Measurements from ENCODE around the gene R3HDM2.

The R3HDM2 gene

DNA sequence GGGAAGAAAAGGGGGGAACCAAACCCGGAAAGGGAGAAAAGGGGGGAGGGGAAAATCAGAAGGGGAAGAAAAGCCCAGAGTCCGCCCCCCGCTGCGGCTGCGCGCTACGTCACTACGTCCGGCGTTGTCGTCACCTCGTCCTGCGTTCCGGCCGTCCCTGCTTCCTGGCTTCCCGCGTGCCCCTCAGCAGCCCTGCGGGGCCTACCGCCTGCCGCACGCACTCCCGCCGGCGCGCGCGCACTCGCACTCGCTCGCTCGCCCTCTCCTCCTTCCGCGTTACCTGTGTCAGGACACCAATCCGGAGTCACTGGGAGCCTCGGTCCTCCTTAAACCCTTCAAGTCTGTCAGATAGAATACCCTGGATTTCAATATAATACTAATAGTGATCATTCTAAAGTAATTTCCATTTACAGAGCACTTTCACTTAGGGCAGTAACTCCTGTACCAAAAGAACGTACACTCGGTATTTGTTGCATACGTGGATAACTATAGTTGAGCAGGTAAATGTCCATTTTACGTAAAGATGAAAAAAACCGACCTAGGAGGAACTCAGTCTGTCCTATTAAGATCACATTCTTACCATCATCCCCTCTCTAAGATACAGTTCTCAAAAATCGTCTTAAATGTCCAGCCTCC, at the start of gene R3HDM2:
TSS of gene R3HDM2 (minus strand) at position 113 of the 636 bp plus-strand sequence. CDS start 120,615 bp downstream, outside the sequence.
- DNase-seq (ENCODE audit: low spot score), result peak; percentile 99

DNA sequence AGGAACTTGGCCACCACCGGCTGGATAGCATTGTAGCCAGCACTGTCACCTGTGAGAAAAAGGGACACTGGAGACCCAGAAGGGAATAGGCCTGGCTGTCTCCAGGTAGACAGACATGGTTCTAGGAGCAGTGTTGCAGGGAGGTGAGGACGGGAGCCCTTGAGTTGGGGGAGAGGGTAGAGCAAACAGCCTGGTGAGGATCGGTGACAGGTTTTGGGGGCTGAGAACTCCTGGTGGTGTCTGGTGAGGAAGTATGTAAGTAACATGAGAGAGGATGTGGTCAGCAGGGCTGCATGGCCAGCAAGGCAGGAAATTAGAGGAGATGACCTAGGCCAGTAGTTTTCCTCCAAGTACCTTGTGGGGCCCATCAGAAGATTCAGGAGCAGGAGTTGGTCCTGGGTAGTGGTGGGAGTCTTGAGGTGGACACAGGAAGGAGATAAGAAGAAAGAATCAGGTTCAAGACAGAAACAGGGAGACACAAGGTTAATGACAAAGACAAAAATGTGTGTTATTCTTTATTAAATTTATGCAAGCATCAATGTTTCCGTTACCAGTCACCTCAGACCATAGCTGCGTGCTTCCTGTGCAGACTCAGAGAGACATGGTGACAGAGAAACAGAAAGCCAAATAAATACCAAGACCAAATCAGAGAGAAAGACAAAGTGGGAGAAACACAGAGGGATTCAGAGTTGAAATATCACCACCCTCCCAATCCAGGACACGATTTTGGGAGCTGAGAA, 48.7 kb upstream of the R3HDM2 start, which contains the start of gene ARHGAP9:
TSS of gene ARHGAP9 (minus strand) at position 491 of the 740 bp plus-strand sequence. CDS start at position 31, 460 bp downstream.
- DNase-seq (ENCODE audit: low spot score), result no peak

DNA sequence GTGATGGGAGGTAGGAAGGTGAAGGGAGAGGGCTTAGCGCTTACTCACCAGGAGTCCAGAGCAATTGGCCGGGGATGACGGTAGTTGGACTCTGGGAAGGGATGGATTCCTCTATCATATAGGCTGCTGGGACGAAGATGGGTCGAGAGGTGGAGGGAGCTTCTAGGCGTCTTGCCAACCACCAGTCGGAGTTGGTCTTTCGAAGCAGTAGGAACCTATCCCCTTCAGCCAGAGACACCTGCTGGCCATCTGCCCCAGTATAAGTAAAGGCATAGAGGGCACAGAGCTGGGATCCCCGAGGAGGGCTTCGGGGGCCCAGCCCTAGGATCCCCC, 48.2 kb upstream of the R3HDM2 start:
- DNase-seq (ENCODE audit: low spot score), result no peak

DNA sequence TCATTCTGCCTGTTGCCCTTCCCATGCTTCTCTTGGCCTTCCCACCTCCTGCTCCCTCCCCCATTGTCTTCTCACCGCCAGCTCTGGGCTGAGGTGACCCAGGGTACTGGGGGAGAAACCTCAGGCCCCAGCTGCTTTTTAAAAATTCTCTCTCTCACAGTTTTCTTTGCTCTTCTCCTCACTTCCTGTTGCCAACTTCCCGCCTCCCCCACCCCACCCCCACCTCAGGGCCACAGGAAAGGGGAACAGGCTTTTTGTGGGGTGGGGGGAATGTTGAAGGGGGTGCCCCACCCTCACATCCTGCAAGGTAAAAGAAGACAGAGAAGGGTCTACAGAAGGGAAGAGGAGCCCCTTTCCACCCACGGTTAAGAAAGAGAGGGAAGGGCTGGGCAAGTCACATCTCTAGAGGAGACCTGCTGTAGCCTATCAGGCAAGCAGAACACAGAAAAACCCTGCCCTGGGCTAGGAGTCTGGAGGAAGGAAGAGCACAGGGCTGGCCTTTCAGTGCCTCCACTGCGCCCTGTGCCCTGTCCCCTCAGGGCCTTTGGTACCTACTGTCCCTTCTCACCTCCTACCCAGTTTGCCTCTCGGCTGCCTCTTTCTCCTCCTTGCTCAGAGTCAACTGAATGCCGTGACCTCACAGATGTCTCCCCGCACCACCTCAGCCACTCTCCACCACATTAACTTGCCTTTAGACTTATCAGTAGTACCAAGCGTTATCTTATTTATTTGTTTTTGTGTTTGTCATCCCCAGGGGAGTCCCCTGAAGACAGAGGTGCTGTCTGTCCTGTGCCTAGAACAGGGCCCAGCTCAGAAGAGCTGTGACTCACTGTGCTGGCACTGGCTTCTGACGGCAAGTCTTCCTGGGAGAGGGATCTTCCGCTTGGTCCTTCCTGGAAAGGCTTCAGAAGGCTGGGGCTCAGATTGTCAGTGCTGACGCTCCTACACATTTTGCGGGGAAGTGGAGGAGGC, 47.2 kb upstream of the R3HDM2 start:
- no peak for DNase-seq (ENCODE audit: low spot score)

DNA sequence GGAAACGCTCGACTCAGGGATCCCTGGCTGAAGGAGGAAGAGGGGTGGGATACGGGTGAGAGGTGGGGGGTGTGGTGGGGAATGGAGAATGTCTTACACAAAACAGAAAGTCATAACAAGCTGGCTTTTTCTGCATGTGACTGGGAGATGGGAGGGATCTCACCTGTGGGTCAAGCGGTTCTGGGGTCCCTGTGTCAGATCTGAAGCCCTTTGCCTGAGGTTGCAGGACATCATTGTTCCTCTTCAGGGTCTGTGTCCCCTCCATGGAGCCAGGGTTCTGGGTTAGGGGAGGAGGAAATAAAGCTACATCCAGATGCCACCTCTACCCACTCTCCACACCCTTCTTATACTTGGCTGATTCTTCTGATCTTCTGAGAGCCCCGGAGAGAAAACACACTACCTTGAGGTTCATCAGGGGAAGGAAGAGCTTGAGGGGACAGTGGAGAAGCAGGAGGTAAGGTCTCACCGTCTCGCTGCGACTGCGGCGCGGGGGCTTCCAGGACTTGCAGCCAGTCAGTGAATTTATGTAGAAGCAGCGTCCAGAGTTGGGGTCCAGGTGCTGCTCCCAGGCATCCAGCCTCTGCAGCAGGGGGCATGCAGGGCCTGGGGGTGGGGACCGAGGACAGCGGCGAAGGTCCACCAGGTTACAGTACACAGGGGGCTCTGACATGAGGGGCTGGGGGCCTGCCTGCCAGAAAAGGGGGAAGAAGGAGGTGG, 46.3 kb upstream of the R3HDM2 start:
- no peak for DNase-seq (ENCODE audit: low spot score)

DNA sequence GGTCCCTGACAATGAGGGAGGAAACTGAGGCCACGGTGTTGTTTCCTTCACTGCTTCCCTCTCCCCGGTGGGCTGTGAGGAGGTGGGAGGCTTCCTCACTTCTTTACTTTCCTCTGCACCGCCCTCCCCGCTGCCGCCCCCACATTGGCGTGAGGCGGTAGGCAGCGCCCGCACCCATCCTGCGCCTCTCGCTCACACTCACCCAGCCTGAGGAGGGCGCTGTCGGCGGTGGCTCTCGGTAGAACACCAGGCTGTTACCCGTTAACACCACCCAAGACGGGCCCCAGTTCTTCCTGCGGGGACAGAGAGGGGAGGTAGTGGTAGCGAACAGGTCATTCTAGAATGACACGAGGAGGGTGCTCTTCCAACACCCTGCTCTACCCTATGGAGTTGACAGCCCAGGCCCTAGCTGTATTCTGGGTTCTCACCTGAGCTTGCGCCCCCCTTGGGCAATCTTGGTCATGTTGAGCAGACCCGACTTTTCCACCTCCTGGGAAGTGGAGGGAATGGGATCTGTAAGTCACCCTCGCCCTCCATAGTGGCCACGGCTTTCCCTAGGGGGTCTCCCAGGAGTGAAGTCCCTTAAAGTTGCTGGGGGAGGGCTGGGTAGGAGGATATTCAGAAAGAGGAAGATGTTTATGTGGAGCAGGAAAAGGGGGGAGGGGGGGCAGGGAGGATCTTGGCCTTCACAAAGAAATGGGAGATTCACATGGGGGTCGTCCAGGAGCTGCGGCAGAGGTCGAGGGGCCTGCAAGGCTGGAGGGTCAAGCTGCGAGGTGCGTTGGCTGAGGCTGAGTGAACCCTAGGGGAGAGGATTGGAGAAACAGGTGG, 45.5 kb upstream of the R3HDM2 start:
- DNase-seq (ENCODE audit: low spot score), result no peak

DNA sequence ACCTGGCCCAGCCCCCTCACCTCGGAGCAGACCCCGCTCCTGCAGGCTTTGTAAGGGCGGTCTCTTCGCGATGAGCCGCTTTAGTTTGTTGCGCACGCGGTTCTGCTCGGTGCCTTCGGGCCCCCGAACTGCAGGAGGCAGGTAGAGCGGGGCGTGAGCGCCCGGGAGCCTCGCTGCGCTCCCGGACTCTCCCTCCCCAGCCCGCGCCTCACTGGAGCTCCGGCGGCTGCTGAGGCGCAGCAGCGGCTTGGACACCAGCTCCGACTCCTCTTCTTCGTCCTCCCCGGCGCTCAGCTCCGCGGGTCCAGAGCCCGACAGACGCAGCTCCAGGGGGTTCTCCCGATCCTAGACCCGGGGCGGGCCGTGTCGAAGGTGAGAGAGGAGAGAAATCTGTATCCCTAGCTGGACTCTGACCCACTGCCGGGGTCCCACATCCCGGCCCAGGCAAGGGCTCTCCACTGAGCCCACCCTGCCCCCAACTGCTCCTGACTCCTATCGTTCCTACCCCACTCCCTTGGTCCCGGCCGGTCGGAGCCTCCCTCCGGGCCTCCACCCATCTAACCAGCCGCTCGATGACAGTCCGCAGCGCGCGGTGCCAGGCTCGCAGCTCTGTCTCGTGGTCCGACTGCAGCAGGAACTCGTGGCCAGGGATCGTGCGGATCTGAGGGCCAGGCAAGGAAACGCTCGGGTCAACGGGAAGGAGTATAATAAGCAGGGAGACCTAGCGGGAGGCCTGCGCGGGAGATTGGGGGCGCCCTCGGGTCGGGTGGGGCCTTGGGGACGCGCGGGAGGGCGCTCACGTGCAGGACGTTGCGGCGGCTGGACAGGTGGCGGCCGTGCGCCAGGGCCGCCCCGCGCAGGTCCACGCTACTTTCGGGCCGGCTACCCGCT, 44.7 kb upstream of the R3HDM2 start:
- DNase-seq (ENCODE audit: low spot score), result peak; percentile 71

DNA sequence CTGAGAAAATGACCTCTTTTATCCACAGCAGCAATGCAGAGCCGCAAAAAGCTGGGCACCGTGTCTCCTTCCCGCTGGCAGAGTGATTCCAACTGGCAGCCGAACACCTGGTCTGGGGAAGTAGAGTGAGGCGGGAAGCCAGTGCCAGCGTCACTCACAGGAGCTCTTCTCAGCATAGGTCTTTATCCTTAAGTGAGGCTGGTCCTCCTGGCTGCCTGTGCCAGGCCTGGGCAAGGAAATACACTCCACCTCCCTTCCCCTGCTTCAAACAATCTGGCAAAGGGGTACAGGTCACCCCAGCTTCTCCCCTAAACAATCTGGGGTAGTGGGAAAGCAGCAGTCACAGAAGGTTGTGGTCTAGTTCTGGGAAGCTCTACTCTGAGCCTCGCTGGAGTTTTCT, 44.0 kb upstream of the R3HDM2 start:
- DNase-seq (ENCODE audit: low spot score), result no peak

DNA sequence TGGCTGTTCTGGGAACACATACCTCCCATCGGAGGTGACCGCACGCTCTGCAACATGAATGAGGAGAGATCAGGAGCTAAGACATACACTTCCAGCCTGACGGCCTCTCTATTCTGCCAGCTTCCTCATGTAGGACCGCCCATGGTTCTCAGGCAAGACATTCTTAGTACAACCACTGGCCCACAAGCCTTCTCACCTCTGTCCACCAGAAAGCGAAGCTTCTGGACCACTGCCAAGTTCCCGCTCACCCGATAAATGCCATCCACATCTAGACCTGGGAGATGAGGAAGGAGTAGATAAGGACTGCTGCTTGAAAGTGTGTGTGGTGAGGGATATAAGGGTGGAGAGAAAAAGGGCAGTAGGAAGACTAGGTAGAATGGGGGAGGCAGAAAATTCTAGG, 43.6 kb upstream of the R3HDM2 start:
- no peak for DNase-seq (ENCODE audit: low spot score)

DNA sequence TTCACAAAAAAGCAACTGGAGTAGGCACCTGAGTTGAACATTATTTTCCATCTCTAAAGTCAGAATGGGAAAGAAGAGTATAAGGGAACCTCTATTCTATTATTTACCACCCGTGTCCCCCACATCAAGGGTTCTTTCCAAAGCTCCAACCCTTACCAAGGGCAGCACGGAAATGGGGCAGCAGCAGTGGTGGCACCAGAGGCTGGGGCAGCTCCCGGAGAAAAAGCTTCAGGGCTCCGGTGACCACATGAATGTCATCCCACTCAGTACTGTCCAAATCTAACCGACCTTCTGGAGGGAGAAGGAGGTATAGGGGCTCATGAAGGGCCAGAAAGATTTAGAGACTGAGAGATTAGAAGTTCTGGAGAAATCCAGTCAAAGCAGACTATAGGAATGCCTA, 43.0 kb upstream of the R3HDM2 start:
- DNase-seq (ENCODE audit: low spot score), result no peak

DNA sequence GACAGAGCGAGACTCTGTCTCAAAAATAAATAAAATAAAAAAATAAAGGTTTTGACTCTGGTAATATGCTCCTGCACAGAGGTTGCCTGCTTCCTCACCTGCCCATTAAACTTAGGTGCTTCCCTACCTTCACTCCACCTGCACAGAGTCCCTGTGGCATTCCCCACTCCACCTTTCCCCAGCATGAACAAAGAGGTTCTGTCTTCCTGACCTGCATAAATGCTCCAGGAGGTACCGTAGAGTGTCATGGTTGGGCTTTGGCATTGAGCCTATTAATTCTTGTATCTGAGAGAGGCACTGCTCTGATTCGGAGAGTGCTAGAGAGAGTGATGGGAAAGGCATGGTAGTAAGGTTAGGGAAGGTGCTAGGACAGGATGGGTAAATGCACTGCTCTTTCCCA, 42.5 kb upstream of the R3HDM2 start:
- no peak for DNase-seq (ENCODE audit: low spot score)

DNA sequence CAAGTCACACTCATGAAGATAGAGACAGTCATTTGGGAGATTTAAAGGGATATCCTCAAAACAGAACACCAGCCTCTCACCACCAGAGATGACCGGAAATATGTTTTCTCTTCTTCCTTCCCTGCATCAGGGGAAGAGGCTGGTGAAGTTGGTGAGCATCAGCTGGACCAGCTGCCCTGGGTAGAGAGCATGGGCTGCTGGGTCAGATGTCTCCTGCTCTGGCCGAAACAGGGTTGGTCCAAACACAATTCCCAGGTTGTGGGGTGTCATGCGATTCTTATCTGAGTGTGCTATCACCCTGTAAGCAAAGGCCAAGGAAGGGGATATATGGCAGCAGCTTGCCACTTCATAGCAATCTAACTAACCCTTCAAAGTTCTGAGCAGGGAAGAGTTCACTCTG, 41.5 kb upstream of the R3HDM2 start:
- DNase-seq (ENCODE audit: low spot score), result no peak

DNA sequence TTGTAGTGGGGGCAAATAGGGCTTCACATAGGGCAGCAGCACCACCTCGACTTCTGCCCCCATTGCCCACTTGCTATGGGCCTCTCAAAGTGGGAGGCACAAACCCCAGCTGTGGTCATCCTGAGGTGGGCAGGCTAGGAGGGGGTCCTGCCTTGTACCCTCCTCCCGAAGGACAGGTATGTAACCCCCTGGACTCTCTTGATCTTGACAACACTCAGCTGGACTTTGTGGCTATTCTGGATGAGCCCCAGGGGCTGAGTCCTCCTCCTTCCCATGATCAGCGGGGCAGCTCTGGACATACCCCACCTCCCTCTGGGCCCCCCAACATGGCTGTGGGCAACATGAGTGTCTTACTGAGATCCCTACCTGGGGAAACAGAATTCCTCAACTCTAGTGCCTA, 40.8 kb upstream of the R3HDM2 start:
- no peak for DNase-seq (ENCODE audit: low spot score)

DNA sequence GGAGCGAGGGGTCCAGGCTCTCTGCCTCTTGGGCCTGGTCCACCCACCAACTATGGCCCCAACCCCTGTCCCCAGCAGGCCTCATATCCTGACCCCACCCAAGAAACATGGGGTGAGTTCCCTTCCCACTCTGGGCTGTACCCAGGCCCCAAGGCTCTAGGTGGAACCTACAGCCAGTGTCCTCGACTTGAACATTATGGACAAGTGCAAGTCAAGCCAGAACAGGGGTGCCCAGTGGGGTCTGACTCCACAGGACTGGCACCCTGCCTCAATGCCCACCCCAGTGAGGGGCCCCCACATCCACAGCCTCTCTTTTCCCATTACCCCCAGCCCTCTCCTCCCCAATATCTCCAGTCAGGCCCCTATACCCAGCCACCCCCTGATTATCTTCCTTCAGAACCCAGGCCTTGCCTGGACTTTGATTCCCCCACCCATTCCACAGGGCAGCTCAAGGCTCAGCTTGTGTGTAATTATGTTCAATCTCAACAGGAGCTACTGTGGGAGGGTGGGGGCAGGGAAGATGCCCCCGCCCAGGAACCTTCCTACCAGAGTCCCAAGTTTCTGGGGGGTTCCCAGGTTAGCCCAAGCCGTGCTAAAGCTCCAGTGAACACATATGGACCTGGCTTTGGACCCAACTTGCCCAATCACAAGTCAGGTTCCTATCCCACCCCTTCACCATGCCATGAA, 40.3 kb upstream of the R3HDM2 start:
- DNase-seq (ENCODE audit: low spot score), result no peak

DNA sequence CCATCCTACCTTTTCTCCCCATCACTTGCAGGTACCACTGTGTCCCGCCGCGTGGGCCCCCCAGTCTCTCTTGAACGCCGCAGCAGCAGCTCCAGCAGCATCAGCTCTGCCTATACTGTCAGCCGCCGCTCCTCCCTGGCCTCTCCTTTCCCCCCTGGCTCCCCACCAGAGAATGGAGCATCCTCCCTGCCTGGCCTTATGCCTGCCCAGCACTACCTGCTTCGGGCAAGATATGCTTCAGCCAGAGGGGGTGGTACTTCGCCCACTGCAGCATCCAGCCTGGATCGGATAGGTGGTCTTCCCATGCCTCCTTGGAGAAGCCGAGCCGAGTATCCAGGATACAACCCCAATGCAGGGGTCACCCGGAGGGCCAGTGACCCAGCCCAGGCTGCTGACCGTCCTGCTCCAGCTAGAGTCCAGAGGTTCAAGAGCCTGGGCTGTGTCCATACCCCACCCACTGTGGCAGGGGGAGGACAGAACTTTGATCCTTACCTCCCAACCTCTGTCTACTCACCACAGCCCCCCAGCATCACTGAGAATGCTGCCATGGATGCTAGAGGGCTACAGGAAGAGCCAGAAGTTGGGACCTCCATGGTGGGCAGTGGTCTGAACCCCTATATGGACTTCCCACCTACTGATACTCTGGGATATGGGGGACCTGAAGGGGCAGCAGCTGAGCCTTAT, 39.6 kb upstream of the R3HDM2 start:
- peak; percentile 40 for DNase-seq (ENCODE audit: low spot score)

DNA sequence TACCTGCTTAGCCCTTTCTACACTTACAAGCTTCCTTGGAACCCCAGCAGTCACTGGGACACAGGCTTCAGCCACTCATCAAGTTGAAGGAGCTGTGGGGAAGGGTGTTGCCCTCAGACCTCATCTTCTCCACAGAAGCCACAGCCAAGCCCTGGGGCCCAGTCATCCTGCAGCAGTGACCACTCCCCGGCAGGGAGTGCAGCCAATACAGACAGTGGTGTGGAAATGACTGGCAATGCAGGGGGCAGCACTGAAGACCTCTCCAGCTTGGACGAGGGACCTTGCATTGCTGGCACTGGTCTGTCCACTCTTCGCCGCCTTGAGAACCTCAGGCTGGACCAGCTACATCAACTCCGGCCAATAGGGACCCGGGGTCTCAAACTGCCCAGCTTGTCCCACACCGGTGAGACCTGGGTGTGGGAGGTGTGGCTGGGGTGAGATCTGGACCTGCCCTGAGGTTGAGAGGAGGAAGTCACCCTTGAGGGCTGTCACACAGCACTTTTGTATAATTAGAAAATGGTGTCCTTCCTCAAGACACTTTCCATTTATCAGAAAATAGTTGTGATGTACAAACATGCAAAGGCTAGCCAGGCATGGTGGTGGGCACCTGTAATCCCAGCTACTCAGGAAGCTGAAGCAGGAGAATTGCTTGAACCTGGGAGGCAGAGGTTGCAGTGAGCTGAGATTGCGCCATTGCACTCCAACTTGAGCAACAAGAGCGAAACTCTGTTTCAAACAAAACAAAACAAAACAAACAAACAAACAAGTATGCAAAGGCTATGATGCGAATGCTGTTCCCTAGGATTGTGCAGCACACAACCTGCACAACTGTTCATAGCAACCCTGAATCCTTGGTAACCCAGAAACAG, 38.7 kb upstream of the R3HDM2 start:
- peak; percentile 43 for DNase-seq (ENCODE audit: low spot score)

DNA sequence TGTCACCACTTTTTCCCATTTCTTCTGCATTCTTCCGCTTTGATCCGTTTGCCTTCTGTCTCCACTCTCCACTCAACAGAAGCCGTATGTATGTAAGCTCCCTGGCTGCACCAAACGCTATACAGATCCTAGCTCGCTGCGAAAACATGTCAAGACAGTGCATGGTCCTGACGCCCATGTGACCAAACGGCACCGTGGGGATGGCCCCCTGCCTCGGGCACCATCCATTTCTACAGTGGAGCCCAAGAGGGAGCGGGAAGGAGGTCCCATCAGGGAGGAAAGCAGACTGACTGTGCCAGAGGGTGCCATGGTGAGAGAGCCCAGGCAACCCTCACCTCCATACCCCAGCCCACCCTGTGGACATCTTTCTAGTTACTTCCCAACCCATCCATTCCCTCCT, 37.1 kb upstream of the R3HDM2 start:
- no peak for DNase-seq (ENCODE audit: low spot score)
